ENCODE data around the gene TNNI3K. TPM values are rescaled to one million over a fixed set of nuclear protein-coding genes. Genes with fewer than 3 reads are reported as not detected.

Gene TNNI3K
- total RNA-seq, 1 donor from 2014 or later, result not detected

GRCh38 chr1:74280642-74281396 lies 45.6 kb downstream of the TNNI3K start:
- Histone ChIP-seq H3K4me3 (no peak overlapping the region), H3K27ac (no peak overlapping the region), H3K4me1 (no peaks in the 10 kb centered on the region), H3K9me3 (no peaks in the 10 kb centered on the region), H3K27me3 (no peaks in the 10 kb centered on the region), H3K36me3 (no peaks in the 10 kb centered on the region)
- TF ChIP-seq POLR2A (IDR thresholded peaks at IDR 0.05), result no peak
- TF ChIP-seq POLR2AphosphoS5 (IDR thresholded peaks at IDR 0.05; ENCODE audit: insufficient read depth in 1 of 2, low read depth in 1 of 2), result no peak
- TF ChIP-seq, protein P1, sequence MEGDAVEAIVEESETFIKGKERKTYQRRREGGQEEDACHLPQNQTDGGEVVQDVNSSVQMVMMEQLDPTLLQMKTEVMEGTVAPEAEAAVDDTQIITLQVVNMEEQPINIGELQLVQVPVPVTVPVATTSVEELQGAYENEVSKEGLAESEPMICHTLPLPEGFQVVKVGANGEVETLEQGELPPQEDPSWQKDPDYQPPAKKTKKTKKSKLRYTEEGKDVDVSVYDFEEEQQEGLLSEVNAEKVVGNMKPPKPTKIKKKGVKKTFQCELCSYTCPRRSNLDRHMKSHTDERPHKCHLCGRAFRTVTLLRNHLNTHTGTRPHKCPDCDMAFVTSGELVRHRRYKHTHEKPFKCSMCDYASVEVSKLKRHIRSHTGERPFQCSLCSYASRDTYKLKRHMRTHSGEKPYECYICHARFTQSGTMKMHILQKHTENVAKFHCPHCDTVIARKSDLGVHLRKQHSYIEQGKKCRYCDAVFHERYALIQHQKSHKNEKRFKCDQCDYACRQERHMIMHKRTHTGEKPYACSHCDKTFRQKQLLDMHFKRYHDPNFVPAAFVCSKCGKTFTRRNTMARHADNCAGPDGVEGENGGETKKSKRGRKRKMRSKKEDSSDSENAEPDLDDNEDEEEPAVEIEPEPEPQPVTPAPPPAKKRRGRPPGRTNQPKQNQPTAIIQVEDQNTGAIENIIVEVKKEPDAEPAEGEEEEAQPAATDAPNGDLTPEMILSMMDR (IDR thresholded peaks at IDR 0.05), result no peak
- intact Hi-C loops (cut with DNase I), result loop anchor here (10.0 kb wide), 1 partner anchor 66 kb away; no protein-coding TSS in a partner anchor
- no peak for DNase-seq (ENCODE audit: extremely low spot score in 2 of 2)

DNA sequence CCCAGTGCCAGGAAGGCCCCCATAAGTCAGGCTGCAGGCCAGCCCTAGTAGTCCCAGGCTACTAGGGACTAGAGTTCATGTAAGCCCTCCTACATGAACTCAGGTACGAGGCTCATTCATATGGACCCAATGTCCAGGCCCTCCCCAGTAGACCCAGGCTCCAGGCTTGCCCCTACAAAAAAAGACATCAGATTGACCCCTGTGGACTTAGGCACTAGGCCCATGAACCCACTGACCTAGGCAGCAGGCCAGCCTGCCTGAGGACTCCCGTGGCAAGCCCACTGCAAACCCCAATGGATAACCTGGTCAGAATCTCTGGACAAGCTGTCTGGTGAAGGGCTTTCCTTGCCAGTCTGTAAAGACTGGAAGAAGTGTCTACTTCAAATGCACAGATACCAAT lies 51.2 kb downstream of the TNNI3K start:
- no peaks in the 10 kb centered on the region for H3K9me3 ChIP-seq
- H3K27me3 ChIP-seq, result no peaks in the 10 kb centered on the region
- H3K27ac ChIP-seq, result no peak overlapping the region
- H3K36me3 ChIP-seq, result no peaks in the 10 kb centered on the region
- TF ChIP-seq POLR2AphosphoS5 (IDR thresholded peaks at IDR 0.05; ENCODE audit: insufficient read depth in 1 of 2, low read depth in 1 of 2) (no peak), POLR2A (IDR thresholded peaks at IDR 0.05) (no peak)
- TF ChIP-seq, protein P1 (IDR thresholded peaks at IDR 0.05), result no peak
- H3K4me1 ChIP-seq, result no peaks in the 10 kb centered on the region
- no peak for DNase-seq (ENCODE audit: extremely low spot score in 2 of 2)
- H3K4me3 ChIP-seq, result no peak overlapping the region
- intact Hi-C loops (cut with DNase I), result loop anchor here (10.0 kb wide), 1 partner anchor 72 kb away; no protein-coding TSS in a partner anchor

DNA sequence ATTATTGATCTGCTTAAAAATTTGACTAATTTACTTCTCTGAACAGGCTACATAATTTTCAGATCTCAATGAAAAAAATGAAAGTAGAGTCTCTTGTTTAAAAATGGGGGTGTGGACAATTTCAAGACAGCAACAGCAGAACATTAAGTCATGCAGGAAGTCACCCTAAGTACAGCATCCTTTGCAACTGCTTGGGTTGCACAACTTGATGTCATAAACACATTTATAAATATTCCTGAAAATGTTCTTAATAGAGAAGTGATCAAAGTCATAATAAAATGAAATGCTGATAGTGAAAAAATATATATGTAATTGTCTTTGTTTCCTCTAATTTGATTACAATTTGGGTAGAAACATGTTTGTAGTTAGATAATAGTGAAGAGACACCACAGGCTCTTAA lies 79.3 kb downstream of the TNNI3K start:
- Histone ChIP-seq H3K27ac (no peak overlapping the region), H3K9me3 (no peaks in the 10 kb centered on the region), H3K36me3 (no peaks in the 10 kb centered on the region), H3K27me3 (no peaks in the 10 kb centered on the region), H3K4me1 (no peaks in the 10 kb centered on the region), H3K4me3 (no peak overlapping the region)
- intact Hi-C loops (cut with DNase I), result no loop called here
- TF ChIP-seq POLR2AphosphoS5 (IDR thresholded peaks at IDR 0.05; ENCODE audit: insufficient read depth in 1 of 2, low read depth in 1 of 2) (no peak), POLR2A (IDR thresholded peaks at IDR 0.05) (no peak)
- TF ChIP-seq, protein P1 (IDR thresholded peaks at IDR 0.05), result no peak
- no peak for DNase-seq (ENCODE audit: extremely low spot score in 2 of 2)

- intact Hi-C loops (cut with DNase I), result no loop called here
- Histone ChIP-seq H3K9me3 (no peaks in the 10 kb centered on the region), H3K27me3 (no peaks in the 10 kb centered on the region), H3K27ac (no peak overlapping the region), H3K36me3 (no peaks in the 10 kb centered on the region), H3K4me3 (no peak overlapping the region), H3K4me1 (no peaks in the 10 kb centered on the region)
- no peak for DNase-seq (ENCODE audit: extremely low spot score in 2 of 2)
- TF ChIP-seq POLR2A (IDR thresholded peaks at IDR 0.05) (no peak), POLR2AphosphoS5 (IDR thresholded peaks at IDR 0.05; ENCODE audit: insufficient read depth in 1 of 2, low read depth in 1 of 2) (no peak)
- TF ChIP-seq, protein P1 (IDR thresholded peaks at IDR 0.05), result no peak
Observed at GRCh38 chr1:74316302-74316701, 81.1 kb downstream of the TNNI3K start.

DNA sequence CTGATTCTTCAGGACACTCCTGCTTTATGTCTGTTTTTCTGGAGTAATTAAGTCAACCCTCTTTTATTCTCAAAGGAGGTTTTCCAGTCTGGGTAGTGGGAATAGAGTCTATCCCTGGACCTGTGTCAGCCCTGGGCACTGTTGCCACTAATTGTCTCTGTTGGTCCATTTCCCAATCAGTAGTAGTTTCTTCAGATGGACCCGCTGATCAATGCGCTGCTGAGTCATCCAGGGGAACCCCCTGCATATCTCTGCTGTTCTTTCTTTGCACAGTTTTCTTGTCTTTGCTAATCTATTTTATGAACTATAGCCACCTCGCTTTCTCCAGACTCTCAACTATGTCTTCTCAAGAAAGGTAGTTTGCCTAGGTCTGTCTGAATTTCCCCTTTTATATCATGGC lies 82.5 kb downstream of the TNNI3K start:
- intact Hi-C loops (cut with DNase I), result no loop called here
- no peak for DNase-seq (ENCODE audit: extremely low spot score in 2 of 2)
- TF ChIP-seq POLR2AphosphoS5 (IDR thresholded peaks at IDR 0.05; ENCODE audit: insufficient read depth in 1 of 2, low read depth in 1 of 2) (no peak), POLR2A (IDR thresholded peaks at IDR 0.05) (no peak)
- TF ChIP-seq, protein P1 (IDR thresholded peaks at IDR 0.05), result no peak

More for the DNA sequence above, 82.5 kb downstream of the TNNI3K start:
- H3K4me3 ChIP-seq, result no peak overlapping the region
- H3K27ac ChIP-seq, result no peak overlapping the region
- H3K9me3 ChIP-seq, result no peaks in the 10 kb centered on the region
- no peaks in the 10 kb centered on the region for H3K4me1 ChIP-seq
- H3K36me3 ChIP-seq, result no peaks in the 10 kb centered on the region
- no peaks in the 10 kb centered on the region for H3K27me3 ChIP-seq
